RWPE1 (cell line): ENCODE results near the gene GOLGA3.
A peak's percentile ranks its signal among the peaks of the same experiment; 100 is the strongest.
"Not testable (repeated sequence)": the region's sequence is repeated elsewhere in the genome, so short reads cannot be mapped to it uniquely, and the experiment has no call there.

Experiments
- CTCF ChIA-PET: fragments of 350-600 bp; sonication (Branson Sonifier 250); formaldehyde crosslinking; extraction: SDS; loops from one replicate; lab custom pipeline; 2021; lab: Yijun Ruan, JAX
- POLR2A ChIA-PET: fragments of 400-600 bp; formaldehyde crosslinking; extraction: SDS; loops from one replicate; lab custom pipeline; 2020; ENCODE audit warnings: antibody characterized with exemption; ENCODE audit not compliant: low non-redundant PET; lab: Yijun Ruan, JAX
- DNase-seq: peaks from one replicate; pipeline ENCODE4 v3.0.0; 2012; ENCODE audit warnings: low spot score
- H3K27ac ChIP-seq: fragments of 450-650 bp; 2 replicates; pipeline ENCODE4 v1.5.1; 2017
- CTCF ChIP-seq: fragments of 450-650 bp; conservative IDR thresholded peaks from 2 replicates; pipeline ENCODE4 v1.5.1; 2017; ENCODE audit warnings: low read depth, mild to moderate bottlenecking

Gene GOLGA3

GRCh38 chr12:132828706-132829534 is at the start of gene GOLGA3:
Gene GOLGA3, minus strand, starts transcription at chr12:132828869. Its CDS starts 6,741 bp downstream, at chr12:132822128.
- H3K27ac ChIP-seq = peak within 1 kb of the TSS; percentile 93
- ChIA-PET CTCF (no interaction called here), POLR2A (no interaction called here)
- peak; percentile 96 for DNase-seq
- no peak for TF ChIP-seq CTCF

GRCh38 chr12:132874620-132875019 is 46.0 kb upstream of the GOLGA3 start:
- CTCF ChIA-PET, POLR2A ChIA-PET, DNase-seq: not testable (repeated sequence)

GRCh38 chr12:132874175-132874574 is 45.5 kb upstream of the GOLGA3 start:
- no peak for DNase-seq
- TF ChIP-seq CTCF = no peak
- no peak overlapping the region for H3K27ac ChIP-seq
- ChIA-PET CTCF (no interaction called here), POLR2A (no interaction called here)

More at GRCh38 chr12:132874620-132875019, 46.0 kb upstream of the GOLGA3 start:
- not testable (repeated sequence) for H3K27ac ChIP-seq

GRCh38 chr12:132873724-132874123 is 45.1 kb upstream of the GOLGA3 start:
- ChIA-PET POLR2A (no interaction called here), CTCF (interaction anchor here (0.5 kb wide), 1 partner anchor 731 kb away, joined by 3 read pairs; no protein-coding TSS in a partner anchor)
- TF ChIP-seq CTCF = no peak
- no peak overlapping the region for H3K27ac ChIP-seq
- DNase-seq = no peak

- no peak overlapping the region for H3K27ac ChIP-seq
- ChIA-PET POLR2A (no interaction called here), CTCF (interaction anchor here (0.5 kb wide), 1 partner anchor 730 kb away, joined by 3 read pairs; no protein-coding TSS in a partner anchor)
- TF ChIP-seq CTCF = no peak
- DNase-seq = no peak
Observed at GRCh38 chr12:132872975-132873421, 44.3 kb upstream of the GOLGA3 start.

- POLR2A ChIA-PET = no interaction called here
- DNase-seq = no peak
- TF ChIP-seq CTCF = no peak
- CTCF ChIA-PET = no interaction called here
- H3K27ac ChIP-seq = no peak overlapping the region
Observed at GRCh38 chr12:132872073-132872855, 43.6 kb upstream of the GOLGA3 start.
